Neural progenitor cell (in vitro differentiated cells): ENCODE results near the gene NEDD8.

ENCODE experiments used
- CTCF ChIP-seq: fragments of 200-600 bp; sonication (generic); IDR thresholded peaks from 2 replicates; pipeline ENCODE4 v1.5.1; 2017; ENCODE audit warnings: antibody characterized with exemption, mild to moderate bottlenecking
- EZH2phosphoT487 ChIP-seq: fragments of 200-600 bp; sonication (generic); IDR thresholded peaks from 2 replicates; pipeline ENCODE4 v1.6.1; 2017; ENCODE audit warnings: antibody characterized with exemption

- TF ChIP-seq EZH2phosphoT487, result no peak
- TF ChIP-seq CTCF, result no peak
These were observed 31.7 kb upstream of the NEDD8 start for GRCh38 chr14:24263848-24264247.
